HUES64 (cell line): ENCODE results near the gene ZBTB7B.

Experiments
- H3K27ac ChIP-seq: 2 replicates; pipeline ENCODE4 v1.7.0; 2013; ENCODE audit warnings: low read depth, low read length, inconsistent platforms
- H3K27me3 ChIP-seq: 2 replicates; pipeline ENCODE4 v1.6.1; 2013; ENCODE audit warnings: mild to moderate bottlenecking, low read length; ENCODE audit not compliant: insufficient read depth
- H3K36me3 ChIP-seq: 2 replicates; pipeline ENCODE4 v1.6.1; 2013; ENCODE audit warnings: mild to moderate bottlenecking, low read length; ENCODE audit not compliant: insufficient read depth
- H3K4me1 ChIP-seq: 2 replicates; pipeline ENCODE4 v1.6.1; 2013; ENCODE audit warnings: mild to moderate bottlenecking, low read length, moderate library complexity; ENCODE audit not compliant: insufficient read depth
- H3K4me3 ChIP-seq: 2 replicates; pipeline ENCODE4 v1.5.1; 2013; ENCODE audit warnings: mild to moderate bottlenecking, low read length, moderate library complexity
- H3K9ac ChIP-seq: 2 replicates; pipeline ENCODE4 v1.6.1; 2013; ENCODE audit warnings: mild to moderate bottlenecking, low read depth, low read length
- H3K9me3 ChIP-seq: 2 replicates; pipeline ENCODE4 v1.6.1; 2013; ENCODE audit warnings: low read depth, low read length; ENCODE audit not compliant: insufficient read depth
- WGBS: fragments of 150-250, 120-280 bp; methylation state at CpG from one replicate; pipeline ENCODE4 v1.1.7; 2013; ENCODE audit warnings: missing lambda C conversion rate; 5-methylcytosine and 5-hydroxymethylcytosine counted together

ZBTB7B gene

GRCh38 chr1:155023627-155024026 is 21.0 kb downstream of the ZBTB7B start:
- no peak overlapping the region for H3K9ac ChIP-seq
- no peaks in the 10 kb centered on the region for H3K9me3 ChIP-seq
- H3K27me3 ChIP-seq, result no peaks in the 10 kb centered on the region
- 79% methylated on average over 5 of the region's 5 CpGs for whole genome bisulfite sequencing
- H3K27ac ChIP-seq, result no peak overlapping the region
- H3K4me1 ChIP-seq, result peaks cover 3% of the 10 kb centered on the region; the same call in 1 of the 2 replicates
- no peaks in the 10 kb centered on the region for H3K36me3 ChIP-seq
- no peak overlapping the region for H3K4me3 ChIP-seq

- 95% methylated on average over 9 of the region's 9 CpGs for WGBS
- no peaks in the 10 kb centered on the region for H3K36me3 ChIP-seq
- H3K27me3 ChIP-seq, result no peaks in the 10 kb centered on the region
- no peak overlapping the region for H3K9ac ChIP-seq
- peaks cover 3% of the 10 kb centered on the region; the same call in 1 of the 2 replicates for H3K4me1 ChIP-seq
- H3K27ac ChIP-seq, result no peak overlapping the region
- H3K9me3 ChIP-seq, result no peaks in the 10 kb centered on the region
- no peak overlapping the region for H3K4me3 ChIP-seq
Measured at GRCh38 chr1:155024315-155024714, 21.7 kb downstream of the ZBTB7B start.

GRCh38 chr1:155026154-155026553 is 23.6 kb downstream of the ZBTB7B start:
- H3K9ac ChIP-seq, result no peak overlapping the region
- peaks cover 3% of the 10 kb centered on the region; the same call in 1 of the 2 replicates for H3K4me1 ChIP-seq
- H3K27me3 ChIP-seq, result no peaks in the 10 kb centered on the region
- WGBS, result 61% methylated on average over 9 of the region's 9 CpGs
- no peaks in the 10 kb centered on the region for H3K36me3 ChIP-seq
- H3K9me3 ChIP-seq, result no peaks in the 10 kb centered on the region
- no peak overlapping the region for H3K4me3 ChIP-seq
- H3K27ac ChIP-seq, result no peak overlapping the region

- no peak overlapping the region for H3K9ac ChIP-seq
- no peak overlapping the region for H3K27ac ChIP-seq
- peaks cover 3% of the 10 kb centered on the region; the same call in 1 of the 2 replicates for H3K4me1 ChIP-seq
- no peaks in the 10 kb centered on the region for H3K36me3 ChIP-seq
- WGBS, result 94% methylated on average over 6 of the region's 6 CpGs
- H3K4me3 ChIP-seq, result no peak overlapping the region
- H3K27me3 ChIP-seq, result no peaks in the 10 kb centered on the region
- H3K9me3 ChIP-seq, result no peaks in the 10 kb centered on the region
Measured at GRCh38 chr1:155026588-155026987, 24.0 kb downstream of the ZBTB7B start.

- WGBS, result 89% methylated on average over 16 of the region's 16 CpGs
- H3K27ac ChIP-seq, result no peak overlapping the region
- H3K9me3 ChIP-seq, result no peaks in the 10 kb centered on the region
- no peaks in the 10 kb centered on the region for H3K27me3 ChIP-seq
- H3K4me1 ChIP-seq, result peaks cover 3% of the 10 kb centered on the region; the same call in 1 of the 2 replicates
- H3K9ac ChIP-seq, result no peak overlapping the region
- H3K4me3 ChIP-seq, result no peak overlapping the region
- H3K36me3 ChIP-seq, result no peaks in the 10 kb centered on the region
Measured at GRCh38 chr1:155029513-155030242, 27.1 kb downstream of the ZBTB7B start.

- Histone ChIP-seq H3K27ac (no peak overlapping the region), H3K27me3 (no peaks in the 10 kb centered on the region), H3K4me1 (peaks cover 3% of the 10 kb centered on the region; the same call in 1 of the 2 replicates), H3K4me3 (no peak overlapping the region), H3K9me3 (no peaks in the 10 kb centered on the region), H3K9ac (no peak overlapping the region), H3K36me3 (no peaks in the 10 kb centered on the region)
- 90% methylated on average over 15 of the region's 15 CpGs for WGBS
Measured at GRCh38 chr1:155030243-155030795, 27.7 kb downstream of the ZBTB7B start.

GRCh38 chr1:155030899-155031298 is 28.3 kb downstream of the ZBTB7B start:
- WGBS, result 91% methylated on average over 11 of the region's 11 CpGs
- Histone ChIP-seq H3K9ac (no peak overlapping the region), H3K4me1 (peaks cover 3% of the 10 kb centered on the region; the same call in 1 of the 2 replicates), H3K27me3 (no peaks in the 10 kb centered on the region), H3K9me3 (no peaks in the 10 kb centered on the region), H3K4me3 (no peak overlapping the region), H3K36me3 (no peaks in the 10 kb centered on the region), H3K27ac (no peak overlapping the region)

- H3K9ac ChIP-seq, result no peak overlapping the region
- WGBS, result 92% methylated on average over 12 of the region's 12 CpGs
- H3K36me3 ChIP-seq, result no peaks in the 10 kb centered on the region
- no peak overlapping the region for H3K27ac ChIP-seq
- no peaks in the 10 kb centered on the region for H3K27me3 ChIP-seq
- H3K4me3 ChIP-seq, result no peak overlapping the region
- H3K9me3 ChIP-seq, result no peaks in the 10 kb centered on the region
- no peaks in the 10 kb centered on the region for H3K4me1 ChIP-seq
Measured at GRCh38 chr1:155032886-155033285, 30.3 kb downstream of the ZBTB7B start.

- Histone ChIP-seq H3K4me1 (peaks cover 2% of the 10 kb centered on the region; the same call in 1 of the 2 replicates), H3K4me3 (no peak within 1 kb of the TSS), H3K27ac (no peak within 1 kb of the TSS), H3K9ac (no peak within 1 kb of the TSS), H3K36me3 (no peaks in the 10 kb centered on the region), H3K27me3 (no peaks in the 10 kb centered on the region), H3K9me3 (no peaks in the 10 kb centered on the region)
- 93% methylated on average over 9 of the region's 9 CpGs for WGBS
Measured at GRCh38 chr1:155033524-155033923, 30.9 kb downstream of the ZBTB7B start, which contains the start of the genes DCST1 and DCST2. Gene DCST1, plus strand, starts transcription at chr1:155033824. Its CDS starts 213 bp downstream, at chr1:155034037. Gene DCST2, minus strand, starts transcription at chr1:155033781. Its CDS starts 80 bp downstream, at chr1:155033701.

- no peak overlapping the region for H3K9ac ChIP-seq
- no peak overlapping the region for H3K4me3 ChIP-seq
- H3K4me1 ChIP-seq, result peaks cover 3% of the 10 kb centered on the region; the same call in 1 of the 2 replicates
- H3K27ac ChIP-seq, result no peak overlapping the region
- H3K36me3 ChIP-seq, result no peaks in the 10 kb centered on the region
- H3K9me3 ChIP-seq, result no peaks in the 10 kb centered on the region
- H3K27me3 ChIP-seq, result no peaks in the 10 kb centered on the region
- 91% methylated on average over 20 of the region's 20 CpGs for WGBS
Measured at GRCh38 chr1:155034318-155035208, 32.0 kb downstream of the ZBTB7B start.

- no peak overlapping the region for H3K4me3 ChIP-seq
- H3K4me1 ChIP-seq, result peaks cover 3% of the 10 kb centered on the region; the same call in 1 of the 2 replicates
- H3K27me3 ChIP-seq, result no peaks in the 10 kb centered on the region
- no peak overlapping the region for H3K27ac ChIP-seq
- no peak overlapping the region for H3K9ac ChIP-seq
- WGBS, result 100% methylated on average over 2 of the region's 2 CpGs
- H3K36me3 ChIP-seq, result no peaks in the 10 kb centered on the region
- H3K9me3 ChIP-seq, result no peaks in the 10 kb centered on the region
Measured at GRCh38 chr1:155035936-155036335, 33.3 kb downstream of the ZBTB7B start.
